ENCODE measurements around the gene LENEP.

LENEP gene

DNA sequence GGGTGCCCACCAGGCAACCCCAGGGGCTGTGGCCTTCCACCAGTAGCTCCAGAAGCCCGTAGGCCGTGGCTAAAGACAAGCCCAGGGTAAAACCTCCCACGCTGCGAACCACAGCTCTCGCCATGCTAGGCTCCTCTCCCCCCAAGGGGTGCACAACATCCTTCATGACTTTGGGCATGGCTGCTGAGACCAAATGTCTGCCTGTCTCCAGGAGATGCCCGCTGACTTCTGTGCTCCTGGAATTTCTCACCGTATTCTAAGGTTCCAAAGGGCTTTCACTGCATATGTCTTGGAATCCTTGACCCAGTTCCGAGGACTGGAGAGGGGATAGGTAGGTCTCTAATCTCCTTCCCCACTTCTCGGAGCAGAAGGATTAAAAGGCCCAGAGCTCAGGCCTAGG, 40.1 kb downstream of the LENEP start, which contains the start of the genes DCST1 and DCST2:
Gene DCST1 (plus strand): TSS at position 301 of the 400 bp plus-strand sequence. CDS start 213 bp downstream, outside the sequence.
Gene DCST2 (minus strand): TSS at position 258 of the 400 bp plus-strand sequence. CDS start 80 bp downstream, at position 178.
- DNase-seq: no peak

DNA sequence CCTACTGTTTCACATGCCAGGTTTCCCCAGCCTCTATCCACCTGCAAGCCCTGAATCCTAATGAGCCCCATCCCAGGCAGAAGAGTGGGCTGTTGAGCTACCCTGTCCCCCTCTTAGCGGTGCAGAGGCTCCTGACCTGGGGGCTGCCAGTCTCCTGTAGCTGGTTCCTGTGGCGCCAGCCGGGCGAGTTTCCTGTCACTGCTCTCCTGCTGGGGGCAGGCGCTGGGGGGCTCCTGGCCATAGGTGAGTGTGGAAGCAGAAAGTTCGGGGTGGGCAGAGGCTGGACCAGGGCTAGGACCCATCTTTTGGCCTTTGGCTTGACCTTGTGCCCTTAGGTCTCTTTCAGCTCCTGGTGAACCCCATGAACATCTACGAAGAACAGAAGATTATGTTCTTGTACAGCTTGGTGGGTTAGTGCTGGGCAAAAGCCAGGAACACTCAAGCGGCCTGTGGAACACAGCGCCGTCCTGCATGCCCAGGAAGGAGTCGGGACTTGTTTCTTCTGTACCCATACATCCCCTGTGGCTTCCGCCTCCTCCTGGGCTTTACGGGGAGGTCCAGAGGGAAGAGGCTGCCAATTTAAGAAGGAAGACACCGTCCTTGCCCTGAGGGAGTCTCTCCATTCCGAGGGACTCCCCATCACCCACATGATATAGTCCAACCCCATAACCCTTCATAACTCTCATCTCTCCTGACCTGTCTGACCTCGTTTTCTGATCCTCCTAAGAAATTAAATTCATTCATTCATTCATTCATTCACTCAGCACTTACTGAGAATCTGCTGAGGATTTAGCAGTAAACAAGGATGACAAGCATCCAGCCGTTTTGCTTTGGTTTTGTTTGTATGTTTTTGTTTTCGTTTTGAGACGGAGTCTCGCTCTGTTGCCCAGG, 41.2 kb downstream of the LENEP start:
- DNase-seq: no peak

DNA sequence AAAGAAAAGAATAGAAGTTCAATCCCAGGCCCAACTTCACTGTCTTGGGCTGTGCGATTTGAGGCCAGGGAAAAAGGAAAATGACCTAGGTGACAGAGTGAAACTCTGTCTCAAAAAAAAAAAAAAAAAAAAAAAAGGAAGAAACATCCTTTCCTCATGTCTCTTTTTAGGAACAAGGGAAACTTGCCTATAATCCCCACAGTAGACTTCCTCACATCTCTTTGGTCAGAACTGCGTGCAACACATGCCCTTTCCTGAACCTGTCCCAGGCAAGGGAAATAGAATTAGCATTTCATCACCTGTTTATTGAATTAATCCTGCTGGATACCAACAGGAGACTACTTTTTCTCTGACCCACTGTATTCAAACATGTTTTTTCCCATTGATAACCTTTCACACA, 42.5 kb downstream of the LENEP start:
- DNase-seq: no peak

DNA sequence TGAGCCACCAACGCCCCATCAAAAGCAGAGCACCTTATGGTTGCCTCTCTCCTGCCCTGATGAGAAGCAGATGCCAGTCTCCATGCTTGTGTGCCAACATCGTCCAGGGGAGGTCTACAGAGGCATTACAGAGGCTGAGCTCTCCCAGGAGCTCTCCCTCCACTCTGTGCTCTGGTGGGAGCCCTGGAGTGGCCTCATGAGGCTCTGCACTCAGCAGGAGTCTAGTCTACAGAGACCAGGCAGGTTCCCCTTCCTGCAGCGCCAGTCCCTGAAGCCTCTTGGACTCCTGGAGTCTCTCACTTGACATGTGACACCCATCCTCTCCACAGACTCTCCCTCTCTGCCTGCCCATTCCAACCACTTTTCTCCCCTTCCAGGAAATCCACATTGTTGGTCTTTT, 43.7 kb downstream of the LENEP start:
- no peak for DNase-seq

DNA sequence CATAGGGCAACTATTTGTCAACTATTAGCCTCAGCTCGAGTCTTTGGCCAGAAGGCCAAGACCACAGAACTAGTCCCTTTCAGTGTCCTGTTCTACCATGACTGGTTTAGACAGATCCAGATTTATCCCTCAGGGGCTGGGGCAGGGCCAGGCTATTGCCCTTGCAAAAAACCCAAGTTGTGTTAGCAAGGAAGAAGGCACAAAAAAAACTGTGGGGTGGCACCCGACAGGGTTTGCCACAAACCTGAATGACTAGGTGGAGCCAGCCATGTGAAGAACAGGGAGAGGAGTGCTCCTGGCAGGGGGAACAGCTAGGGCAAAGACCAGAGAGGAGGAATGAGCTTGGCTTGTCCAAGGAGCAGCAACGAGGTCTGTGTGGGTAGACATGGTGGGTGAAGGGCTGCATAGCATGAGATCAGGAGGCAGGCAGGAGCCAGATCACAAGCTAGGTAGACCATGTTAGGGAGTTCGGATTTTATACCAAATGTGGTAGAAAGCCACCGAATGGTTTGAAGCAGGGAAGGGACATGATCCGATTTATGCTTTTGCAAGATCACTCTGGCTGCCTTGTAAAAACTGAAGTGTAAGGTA, 44.6 kb downstream of the LENEP start:
- no peak for DNase-seq

DNA sequence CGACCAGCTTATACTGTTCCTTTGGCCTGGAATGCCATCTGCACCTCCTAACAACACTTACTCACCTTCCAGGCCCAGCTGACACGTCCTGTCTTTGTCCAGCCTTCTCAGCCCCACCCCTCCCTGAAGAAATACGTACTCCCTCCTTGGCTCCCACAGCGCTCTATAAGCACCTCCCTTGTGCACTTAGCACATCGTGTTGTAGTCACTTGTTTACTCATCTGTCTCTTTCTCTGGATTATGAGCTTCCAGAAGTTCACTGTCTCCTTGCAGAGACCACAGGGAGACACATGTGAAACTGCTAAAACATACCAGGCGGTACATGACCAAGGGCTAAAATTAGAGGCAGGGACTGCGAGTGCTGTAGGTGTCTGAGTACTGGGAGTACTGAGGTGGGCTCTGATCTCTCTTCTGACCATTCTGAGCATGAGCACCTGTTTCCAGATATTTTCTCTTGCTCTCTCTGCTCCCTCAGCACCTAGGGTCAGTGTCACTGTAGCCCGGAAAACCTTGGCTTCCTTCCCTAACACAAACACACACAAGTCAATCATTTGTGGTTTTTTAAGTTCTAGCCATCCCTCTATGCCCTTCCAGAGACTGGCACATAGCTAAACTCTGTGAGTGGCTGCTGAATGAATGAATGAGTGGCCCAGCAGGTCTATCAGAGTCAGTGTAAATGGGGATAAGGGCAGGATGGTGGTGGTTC, 45.4 kb downstream of the LENEP start:
- no peak for DNase-seq

DNA sequence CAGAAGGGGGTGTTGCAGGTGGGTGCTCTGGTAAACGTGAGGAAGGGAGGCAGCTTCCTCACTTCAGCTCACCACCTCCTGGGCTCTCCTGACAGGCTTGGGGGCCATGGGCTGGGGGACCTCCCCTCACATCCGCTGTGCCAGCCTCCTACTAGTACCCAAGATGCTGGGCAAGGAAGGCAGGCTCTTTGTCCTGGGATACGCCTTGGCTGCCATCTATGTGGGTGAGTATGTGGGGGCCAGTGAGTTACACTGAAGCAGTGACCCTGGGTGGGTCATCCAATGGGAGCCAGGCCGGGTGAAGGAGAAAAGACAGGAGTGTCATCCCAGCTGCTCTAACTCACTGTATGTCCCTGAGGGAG, 45.9 kb downstream of the LENEP start:
- no peak for DNase-seq

DNA sequence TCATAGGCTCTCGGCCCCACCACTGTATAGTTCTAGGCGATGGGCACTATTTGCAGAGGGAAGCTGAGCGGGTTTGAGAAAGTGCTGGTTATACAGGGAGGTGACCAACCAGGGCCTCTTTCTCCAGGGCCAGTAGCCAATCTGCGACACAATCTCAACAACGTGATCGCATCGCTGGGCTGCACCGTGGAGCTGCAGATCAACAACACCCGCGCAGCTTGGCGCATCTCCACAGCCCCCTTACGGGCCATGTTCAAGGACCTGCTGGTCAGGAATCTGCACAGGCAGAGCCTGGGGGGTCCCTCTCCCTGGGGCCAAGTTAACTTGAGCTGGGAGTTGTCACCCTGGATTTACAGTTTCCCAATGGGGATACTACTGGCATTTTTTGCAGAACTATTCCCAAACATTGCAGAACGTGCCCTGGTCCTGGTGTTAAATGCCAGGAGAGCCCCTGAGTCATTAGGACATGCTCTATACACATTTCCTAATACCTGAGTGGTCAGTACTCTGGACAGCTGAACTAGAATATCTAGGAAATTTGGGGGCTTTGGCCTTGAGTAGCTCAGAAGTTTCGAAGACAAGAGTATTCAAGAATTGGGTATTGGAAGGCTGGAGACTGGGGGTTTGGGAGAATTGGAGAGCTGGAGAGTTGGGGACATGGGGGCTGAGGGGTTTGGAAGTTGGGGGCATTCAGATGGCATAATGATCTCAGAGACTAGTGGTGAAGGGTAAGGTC, 47.1 kb downstream of the LENEP start:
- no peak for DNase-seq

DNA sequence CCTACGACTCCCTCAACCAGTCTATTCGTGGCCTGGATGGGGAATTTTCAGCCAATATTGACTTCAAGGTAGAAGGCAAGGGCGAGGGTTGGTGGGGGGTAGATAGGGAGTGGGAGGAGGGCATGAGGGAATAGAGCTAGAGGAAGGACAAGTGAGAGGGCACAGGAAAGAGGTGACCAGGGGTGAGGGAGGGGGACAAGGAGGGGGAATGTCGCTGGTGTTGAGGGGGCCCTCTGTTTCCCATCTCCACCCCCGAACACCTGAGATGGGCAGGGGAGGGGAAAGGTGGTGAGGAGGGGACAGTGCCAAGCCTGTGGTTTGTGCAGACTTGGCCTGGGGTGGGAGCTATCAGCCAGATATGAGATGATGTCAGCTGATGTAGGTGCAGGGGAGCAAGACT, 49.4 kb downstream of the LENEP start:
- DNase-seq: no peak

DNA sequence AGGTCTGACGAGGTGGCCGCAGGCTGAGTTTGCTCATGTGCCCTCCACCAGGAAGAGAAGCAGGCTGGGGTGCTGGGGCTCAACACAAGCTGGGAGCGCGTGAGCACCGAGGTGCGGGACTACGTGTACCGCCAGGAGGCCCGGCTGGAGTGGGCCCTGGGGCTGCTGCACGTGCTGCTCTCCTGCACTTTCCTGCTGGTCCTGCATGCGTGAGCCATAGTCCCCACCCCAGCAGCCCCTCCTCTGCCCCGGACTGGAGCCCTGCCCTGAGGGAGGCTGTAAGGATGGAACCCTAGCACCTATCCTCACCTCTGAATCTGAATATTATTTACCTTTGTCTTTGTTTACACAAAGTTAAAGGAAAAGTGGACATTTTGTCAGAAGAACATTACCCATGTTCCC, 49.9 kb downstream of the LENEP start:
- DNase-seq: no peak

DNA sequence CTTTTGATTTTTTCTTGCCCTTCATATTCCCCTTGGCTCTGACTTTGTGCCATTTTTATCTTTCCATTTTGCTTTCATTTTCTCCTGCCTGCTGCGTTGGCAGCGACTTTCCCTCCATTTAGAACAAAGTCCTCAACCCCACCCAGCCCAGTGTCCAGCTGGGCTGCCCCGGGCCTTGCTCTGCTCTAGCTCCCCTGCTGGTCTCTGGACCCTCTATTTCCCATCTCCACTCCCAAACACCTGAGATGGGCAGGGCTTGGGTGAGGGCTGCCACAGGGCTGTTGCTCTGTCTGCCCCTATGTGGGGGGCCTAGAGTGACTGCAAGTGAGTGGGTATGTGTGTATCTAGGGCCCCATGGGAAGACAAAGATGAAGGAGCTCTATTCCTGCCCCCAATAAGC, 50.4 kb downstream of the LENEP start:
- no peak for DNase-seq
